Stimulated activated CD4-positive, alpha-beta T cell treated with anti-CD3 and anti-CD28 coated beads, Interleukin-12 subunit alpha, Interleukin-12 subunit beta, amount 100 ng/mL, for 24 hours (primary cell): ENCODE data around the gene THADA.
A peak's percentile ranks its signal among the peaks of the same experiment; 100 is the strongest.

Source experiments
- DNase-seq, 2 experiments: peaks; one replicate each; pipeline ENCODE4 v3.0.0-alpha.2; 2020; ENCODE audit warnings: low read depth in 2 of 2

THADA gene

DNA sequence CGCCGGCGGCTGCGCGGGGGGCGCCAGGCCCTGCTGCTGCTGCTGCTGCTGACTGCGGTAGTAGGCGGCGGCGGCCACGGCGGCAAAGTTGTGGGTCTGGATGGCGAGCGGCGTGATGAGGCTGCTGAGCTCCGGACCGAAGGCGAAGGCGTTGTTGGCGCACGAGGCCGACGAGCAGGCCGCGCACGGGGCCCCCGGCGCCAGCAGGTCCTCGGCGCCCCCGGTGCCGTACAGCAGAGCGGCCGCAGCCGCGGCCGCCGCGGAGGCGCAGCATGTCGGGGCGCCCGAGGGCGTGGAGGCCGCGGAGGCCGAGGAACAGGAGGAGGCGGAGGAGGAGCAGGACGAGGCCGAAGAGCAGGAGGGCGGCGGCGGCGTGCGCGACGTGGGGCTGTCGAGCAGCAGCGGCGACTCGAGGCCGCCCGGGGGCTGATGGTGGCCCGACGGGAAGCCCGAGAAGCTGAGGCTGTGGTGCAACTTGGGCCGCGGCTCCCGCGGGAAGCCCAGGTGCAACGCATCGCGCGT, 371.2 kb downstream of the THADA start:
- DNase-seq: peak in 1 of 2 experiments; percentile 28

DNA sequence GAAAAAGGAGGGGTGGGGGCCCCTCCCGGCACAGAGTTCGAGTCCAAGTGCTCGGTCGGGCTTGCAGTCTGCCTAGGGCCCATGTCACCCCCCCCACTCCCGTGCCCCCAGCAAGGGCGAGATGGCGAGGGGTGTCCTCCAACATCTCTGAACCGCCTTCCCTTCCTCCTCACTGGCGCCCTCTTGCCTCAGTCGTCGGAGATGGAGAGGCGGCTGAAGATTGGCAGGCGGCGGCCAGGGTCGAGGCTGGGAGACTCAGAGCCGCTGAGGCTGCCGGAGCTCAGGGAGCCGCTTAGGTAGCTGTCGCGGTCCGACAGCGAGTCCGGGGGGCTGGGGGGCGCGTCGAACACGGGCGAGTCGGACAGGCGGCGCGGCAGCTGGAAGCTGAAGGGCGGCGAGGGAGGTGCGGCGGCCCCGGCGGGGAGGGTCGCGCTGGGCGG, 371.7 kb downstream of the THADA start:
- DNase-seq: peak; percentile 44 to 64

DNA sequence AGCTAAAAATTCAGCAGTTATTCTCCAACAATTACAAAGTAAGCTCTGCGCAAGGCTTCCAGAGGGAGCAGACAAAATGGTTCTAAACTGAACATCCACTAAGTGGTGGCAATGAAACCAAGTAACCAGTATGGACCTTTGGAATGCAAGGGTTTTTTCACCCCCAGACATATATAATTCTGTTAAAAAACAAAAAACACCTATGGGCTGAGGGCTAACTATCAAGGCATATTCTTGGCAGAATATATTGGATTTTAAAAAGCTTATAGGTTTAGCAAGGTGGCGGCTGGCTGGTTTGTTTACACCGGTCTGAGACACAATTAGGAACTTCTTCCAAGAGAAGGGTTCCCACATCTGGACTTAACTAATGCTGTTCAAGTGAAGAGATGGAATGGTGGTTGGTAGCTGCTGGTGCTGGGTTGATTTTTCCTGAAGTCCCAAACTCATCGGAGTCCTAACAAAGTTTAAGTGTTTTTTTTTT, 372.3 kb downstream of the THADA start:
- DNase-seq: no peak

DNA sequence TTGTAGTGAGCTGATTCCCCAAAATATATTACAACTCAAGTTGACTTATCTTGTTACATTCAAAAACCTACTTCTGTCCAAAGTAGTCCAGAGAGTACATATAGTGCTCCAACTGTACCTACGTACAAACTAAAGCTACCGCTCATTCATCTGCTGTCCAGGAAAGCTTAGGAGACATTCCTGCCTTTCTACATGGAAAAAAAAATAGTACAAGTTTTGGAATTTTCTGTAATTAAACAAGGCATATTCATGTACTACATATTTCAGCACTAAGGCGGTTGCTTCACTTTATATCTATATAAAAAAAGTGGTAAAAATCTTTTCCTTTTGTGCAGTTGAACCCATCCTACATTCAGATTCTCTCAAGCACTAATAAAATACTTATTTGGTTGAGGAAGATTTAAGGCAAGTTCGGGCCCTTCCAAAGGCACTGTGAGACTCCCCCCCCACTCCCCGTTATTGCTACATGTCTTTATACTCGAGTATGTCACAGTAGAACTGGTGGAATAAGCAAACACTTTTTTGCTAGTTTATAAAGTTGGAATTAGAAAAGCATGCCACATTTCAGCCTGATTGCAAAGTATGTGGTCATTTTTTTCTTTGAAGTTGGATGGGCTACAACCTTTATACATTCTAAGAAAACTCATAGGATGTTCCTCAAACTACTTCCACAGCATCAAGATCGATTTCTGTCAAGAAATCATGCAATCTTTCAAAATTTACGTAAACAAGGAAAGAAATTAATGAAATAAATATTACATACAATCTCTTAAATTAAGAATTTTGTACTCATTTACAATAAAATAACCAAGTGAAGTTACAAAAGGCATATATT, 373.1 kb downstream of the THADA start:
- no peak for DNase-seq

DNA sequence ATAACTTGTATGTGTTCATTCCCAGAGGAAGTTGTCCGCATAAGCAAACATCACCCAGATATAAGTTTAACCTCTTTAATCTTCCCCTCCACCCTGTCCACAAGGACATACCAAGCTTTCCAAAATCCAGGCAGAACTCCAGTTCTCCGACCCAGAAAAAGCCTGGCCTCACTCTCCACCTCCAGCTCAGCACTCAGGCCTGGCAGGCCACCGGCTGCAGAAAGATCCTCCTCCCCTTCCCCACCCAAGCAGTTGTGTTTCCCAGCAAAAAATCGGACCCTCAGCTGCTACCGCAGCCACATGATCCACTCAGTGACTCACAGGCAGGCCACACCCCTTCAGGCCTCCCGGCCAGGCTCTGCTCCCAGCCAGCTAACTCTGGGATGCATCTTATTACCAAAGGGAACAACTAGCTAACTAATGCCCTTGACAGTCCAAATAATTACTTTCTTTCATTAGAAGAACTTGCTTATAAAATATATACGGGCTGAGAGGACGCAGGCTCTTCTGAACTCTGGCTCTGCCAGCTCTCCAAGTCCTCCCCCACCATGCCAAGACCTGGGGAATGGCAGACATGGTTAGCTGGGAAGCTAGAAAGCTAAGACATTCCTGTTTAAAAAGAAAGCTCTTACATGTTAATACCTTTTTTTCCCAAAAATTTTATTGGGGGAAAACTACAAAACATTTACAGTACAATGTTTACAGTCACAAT, 373.9 kb downstream of the THADA start:
- peak; percentile 31 to 57 for DNase-seq

DNA sequence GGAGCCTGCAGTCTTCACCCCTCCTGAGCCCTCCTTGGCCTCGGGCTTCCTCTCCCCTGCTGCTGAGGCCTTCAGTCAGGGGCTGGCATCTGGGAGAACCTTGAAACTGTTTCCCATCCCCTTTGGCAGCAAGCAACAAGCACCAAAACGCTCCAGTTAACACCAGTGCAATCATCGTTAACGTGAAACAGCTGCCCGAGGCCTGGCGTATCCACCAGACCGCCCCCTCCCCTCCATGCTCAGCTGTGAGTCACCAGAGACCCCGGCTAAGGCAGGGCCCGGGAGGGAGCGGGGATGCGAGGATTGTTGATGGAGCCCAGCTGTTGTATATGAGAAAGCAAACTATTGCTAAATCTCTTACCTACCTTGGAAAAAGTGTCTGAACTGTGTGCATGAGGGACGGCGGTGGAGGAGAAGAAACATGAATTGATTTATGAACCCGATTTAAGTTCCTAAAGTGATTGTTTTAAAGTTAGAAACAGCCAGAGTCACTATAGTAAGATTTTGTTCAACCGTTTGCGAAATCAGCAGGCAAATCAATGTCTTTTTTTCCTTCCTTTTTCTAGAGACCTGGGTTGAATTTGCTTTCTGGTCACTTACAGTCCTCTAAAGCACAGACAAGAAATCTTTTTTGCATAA, 374.6 kb downstream of the THADA start:
- DNase-seq: no peak

DNA sequence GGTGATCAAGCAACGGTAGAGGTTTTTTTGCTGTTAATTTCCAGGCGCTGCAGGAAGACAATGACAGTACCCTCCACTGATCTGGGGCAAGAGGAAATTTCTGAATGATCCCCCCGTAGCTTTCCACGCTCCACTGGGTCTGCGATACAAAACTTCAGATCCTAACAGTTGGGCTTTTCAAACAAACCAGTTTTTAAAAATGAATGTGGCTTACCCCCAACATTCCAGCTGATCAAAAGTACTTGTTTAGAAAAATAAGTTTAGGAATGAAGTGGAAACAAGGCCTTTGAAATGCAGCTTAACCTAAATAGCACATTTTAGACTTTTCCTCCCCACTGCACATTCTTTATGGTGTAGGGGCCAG, 375.1 kb downstream of the THADA start:
- no peak for DNase-seq

DNA sequence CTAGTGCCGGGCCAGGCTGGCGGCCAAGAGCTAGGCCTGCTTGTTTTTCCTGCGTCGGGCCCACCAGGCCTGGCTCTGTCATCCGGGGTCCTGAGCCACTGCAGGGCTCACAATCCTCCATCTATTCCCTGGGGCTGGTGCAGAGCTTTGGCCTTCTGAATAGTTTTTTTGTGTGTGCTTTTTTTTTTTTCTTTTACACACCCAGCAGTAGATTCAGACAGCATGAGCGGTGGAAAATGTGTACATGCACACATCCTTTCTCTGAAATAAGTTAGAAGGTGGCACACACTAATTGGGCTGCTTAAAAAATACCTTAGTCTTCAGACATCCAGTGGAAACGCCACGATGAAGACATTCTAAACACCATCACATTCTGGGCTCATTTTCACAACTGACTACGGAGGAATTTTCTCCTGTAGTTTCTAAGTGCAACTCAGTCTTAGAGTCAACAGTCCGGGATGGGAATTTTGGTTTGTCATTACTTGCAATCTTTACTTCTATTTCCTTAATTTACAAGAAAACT, 375.5 kb downstream of the THADA start:
- no peak for DNase-seq

DNA sequence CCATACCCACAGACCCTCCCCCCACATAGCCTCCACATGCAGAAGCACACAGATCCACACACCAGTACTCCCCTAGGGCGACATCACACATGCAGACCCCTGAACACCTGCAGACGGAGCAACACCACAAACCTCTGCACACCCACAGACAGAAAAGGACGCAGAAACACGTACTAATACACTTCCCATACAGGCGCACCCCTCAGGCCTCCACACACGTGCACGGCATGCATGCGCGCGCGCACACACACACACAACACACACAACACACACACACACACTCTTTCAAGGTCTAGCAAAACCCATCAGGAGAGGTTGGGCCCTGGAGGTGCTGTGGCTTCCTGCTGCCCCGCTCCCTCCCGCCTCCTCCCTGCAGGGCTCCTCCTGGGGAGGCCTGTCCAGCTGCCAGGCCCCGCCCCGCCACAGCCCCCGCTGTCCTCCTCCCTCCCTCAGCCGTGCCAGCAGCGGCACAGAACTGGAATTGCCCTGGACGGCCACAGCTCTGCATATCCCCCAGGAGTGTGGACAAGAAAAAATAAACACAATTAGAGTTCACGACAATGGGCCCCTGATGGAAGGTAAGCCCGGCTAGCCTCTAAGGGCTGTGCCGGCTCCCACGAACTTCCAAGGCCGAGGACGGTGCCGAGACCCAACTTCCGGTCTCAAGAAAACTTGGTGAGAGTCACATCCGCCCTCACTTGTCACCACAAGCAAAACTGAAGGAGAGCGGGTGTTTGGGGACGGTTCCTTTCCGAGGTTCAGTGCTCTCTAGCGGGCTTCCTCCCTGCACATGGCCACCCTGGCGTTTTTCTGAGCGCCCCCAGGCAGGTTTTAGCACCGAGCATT, 376.2 kb downstream of the THADA start:
- peak; percentile 54 to 68 for DNase-seq

DNA sequence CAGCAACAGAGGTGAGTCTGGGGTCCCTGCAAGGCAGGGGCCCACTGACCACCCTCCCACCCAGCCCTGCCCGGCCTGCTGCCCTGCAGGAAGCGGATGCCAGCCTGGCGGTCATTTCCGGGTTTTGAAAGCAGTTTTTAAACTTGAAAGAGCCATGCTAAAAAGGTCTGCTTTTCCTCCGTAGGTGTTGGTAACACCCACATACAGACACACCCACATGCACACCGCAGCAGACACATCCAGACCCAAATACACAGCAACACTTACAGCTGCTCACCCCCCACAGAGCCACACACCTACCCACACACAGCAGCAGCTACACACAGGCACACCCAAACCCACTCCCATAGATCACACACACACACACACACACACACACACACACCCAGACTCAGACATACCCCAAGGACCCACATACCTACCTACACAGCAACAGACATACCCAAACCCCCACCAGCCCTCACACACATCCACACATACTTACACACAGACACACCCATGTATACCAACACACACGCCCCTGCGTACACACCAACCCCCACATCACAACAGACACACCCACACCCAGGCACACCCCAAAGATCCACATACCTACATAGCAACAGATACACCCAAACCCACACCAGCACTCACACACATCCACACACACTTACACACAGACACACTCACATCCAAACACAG, 377.0 kb downstream of the THADA start:
- DNase-seq: peak in 1 of 2 experiments; percentile 32

DNA sequence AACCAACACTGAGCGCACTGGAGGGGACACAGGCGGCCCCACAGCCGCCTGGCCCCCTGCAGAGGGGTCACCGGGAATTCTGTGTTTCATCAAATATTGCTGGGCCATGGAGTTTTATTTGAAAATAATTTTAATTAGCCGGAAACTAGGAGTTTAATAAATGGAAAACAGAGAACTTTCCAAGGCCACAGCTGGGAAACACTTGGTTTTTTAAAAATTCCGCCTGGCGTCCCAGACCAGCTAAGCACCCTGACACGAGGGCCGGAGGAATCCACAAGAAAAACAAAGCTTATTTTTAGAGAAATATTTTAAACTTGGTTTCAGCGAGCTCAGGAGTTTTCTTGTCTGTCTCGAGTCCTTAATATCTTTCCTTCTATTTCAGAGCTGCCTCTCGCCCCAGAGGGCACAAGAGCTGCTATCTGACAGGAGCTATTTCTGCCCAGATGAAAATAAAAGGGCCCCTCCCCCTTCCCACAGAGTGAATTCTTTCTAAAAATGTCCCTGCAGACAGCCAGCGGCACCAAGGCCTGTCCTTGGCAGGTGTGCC, 377.6 kb downstream of the THADA start:
- no peak for DNase-seq

DNA sequence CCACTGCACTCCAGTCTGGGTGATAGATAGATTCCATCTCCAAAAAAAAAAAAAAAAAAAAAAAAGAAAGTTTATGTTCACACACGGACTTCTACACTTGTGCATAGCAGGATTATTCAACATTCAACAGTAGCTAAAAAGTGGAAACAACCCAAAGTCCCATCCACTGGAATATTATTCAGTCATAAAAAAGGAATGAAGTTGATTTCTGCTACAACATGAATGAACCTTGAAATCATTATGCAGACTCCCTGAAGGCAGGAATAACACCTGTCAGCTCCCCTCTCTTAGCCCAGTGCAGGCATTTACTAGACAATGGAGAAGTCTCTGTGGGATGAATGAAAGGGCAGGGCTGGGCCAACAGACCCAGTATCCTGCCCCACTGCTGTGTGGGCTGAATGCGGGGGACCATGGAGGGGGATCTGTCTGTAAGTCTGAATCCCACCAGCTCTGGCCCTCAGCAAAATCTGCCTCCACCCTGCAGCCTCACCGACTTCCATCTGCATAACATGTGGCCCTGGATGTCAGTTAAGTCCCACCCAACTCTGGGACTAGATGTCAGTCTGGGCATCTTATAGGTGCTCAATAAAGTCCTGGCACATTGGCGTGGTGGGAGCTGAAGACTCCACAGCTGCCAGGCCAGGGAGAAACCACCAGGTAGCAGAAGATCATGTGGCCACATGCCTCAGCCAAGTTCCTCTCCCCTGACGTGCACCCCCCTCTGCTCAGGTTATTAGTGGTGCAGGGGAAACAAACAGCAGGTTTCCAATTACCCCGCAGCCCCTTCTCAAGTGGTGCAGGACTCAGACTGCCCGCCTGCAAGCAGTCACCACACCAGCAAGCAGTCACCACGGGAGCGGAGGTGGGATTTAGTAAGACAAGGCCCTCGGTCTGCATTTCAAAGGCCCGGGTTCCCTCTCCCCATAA, 378.3 kb downstream of the THADA start:
- DNase-seq: no peak

DNA sequence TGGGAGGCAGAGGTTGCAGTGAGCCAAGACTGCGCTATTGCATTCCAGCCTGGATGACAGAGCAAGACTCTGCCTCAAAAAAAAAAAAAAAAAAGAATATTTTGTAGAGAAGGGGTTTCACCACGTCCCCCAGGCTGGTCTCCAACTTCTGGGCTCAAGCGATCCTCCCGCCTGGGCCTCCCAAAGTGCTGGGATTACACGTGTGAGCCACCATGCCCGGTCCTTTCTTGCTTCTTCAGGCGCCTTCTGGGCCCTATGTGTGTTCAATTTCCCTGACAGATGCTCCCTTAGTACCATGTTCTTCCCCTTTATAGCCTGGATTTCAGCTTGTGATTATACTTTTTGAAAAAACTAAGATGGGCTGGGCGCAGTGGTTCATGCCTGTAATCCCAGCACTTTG, 379.2 kb downstream of the THADA start:
- no peak for DNase-seq

DNA sequence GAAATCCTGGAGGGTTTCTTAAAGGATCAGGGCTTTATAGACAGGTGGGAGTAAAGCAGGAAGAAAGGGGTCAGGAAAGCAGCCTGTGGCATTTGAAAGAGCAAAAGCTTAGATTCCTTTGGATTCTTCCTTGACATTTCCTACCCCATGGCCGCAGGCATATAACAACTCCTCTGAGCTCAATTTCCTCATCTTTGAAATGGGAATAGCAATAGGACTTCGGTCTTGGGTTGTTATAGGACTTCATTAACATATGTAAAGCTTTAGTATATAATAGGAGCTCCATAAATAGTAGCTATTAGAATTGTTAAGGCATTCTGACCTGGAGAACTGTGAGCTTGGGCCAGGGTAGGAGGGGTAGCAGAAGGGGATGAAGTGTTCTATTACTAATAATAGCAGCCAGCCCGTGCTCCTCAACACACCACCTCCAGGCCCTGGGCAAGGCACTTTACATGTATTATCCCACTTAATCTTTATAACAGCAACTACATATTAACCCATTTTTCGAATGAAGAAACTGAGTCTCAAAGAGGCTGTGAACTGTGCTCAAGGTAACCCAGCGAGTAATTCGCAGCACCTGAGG, 380.1 kb downstream of the THADA start:
- DNase-seq: no peak

DNA sequence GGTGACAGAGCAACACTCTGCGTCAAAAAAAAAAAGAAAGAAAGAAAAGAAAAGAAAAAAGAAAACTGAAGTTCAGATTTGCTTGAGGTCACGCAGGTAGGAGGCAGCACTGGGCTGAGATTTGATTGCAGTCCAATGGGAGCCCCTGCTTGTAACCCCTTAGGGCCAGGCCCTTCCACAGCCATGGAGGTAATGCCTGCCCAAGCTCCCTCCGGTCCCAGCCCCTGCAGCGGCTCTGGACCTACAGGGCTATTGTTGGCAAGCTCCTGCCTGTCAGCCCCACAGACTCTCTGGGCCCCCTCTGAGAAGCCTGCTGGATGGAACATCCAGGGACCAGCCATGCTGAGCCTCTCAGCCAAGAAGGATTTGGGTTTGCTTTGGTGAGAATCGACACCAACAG, 381.6 kb downstream of the THADA start:
- no peak for DNase-seq

DNA sequence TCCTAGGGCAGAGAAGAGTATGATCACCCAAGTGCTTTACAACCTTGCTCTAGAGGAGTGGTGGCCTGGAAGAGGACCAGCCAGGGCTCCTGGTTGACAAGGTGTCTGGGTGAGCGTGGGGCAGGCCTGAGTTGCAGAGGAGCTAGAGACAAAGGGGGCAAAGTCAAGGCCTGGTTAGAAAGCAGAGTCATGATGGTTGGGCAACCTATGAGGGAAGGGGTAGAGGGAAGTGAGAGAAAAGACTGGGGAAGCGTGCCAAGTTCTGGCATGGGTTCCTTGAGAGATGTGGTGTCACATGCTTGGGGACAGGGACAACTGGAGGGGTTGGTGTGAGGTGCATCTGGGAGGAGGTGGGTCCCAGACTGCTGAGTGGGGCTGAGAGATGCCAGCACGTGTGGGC, 382.9 kb downstream of the THADA start:
- DNase-seq: no peak

DNA sequence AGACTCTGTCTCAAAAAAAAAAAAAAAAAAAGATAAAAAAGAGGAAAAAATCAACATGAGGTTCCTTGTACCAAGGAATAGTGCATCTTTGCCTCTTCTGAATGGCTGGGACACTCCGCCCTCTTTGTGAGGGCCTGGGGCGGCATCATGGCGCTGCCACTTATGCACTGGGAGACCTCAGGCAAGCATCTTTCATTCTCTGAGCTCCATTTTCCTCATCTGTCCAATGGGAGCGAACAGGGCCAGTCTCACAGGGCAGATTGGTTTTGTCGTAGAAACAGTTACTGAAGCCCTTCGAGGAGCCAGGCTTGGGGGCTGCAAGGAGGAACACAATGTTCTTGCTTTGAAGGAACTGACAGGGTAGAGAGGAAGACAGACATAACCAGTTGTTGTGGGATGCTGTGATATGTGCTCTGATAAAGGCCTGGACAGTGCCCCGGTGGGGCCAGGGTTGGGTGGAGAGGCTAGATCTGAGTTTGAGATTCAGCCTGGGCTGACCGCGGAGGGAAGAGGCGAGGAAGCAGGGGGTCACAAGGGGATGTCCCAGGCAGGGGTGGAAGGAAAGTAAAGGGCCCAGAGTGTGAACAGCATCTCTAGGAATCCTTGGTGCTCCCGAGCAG, 383.5 kb downstream of the THADA start:
- no peak for DNase-seq
